A549 (cell line): ENCODE results near the gene TMX4. TPM values are rescaled to one million over a fixed set of nuclear protein-coding genes. Genes with fewer than 3 reads are reported as not detected.
"Not testable (repeated sequence)": the region's sequence is repeated elsewhere in the genome, so short reads cannot be mapped to it uniquely, and the experiment has no call there.

Experiments used
- ATAC-seq, 2 experiments: fragments of 200-7000 bp in 1 of 2; fragments of >200 bp in 1 of 2; cut with Nextera tagmentation in 1 of 2; cut with Tn5 transposase in 1 of 2; 3 replicates each; pipeline versions ENCODE4 v1.8.0 to v1.9.1; 2018 to 2020; ENCODE audit warnings: mild to moderate bottlenecking in 1 of 2, moderate library complexity in 1 of 2
- CTCF ChIA-PET: fragments of 300-600 bp; sonication (Branson Sonifier 250); formaldehyde crosslinking; extraction: SDS; loops from one replicate; lab custom pipeline; 2021; ENCODE audit warnings: antibody characterized with exemption, inconsistent platforms; lab: Yijun Ruan, JAX
- POLR2A ChIA-PET: fragments of 350-600 bp; formaldehyde crosslinking; extraction: SDS; loops from one replicate; lab custom pipeline; 2021; ENCODE audit warnings: antibody characterized with exemption, inconsistent platforms; lab: Yijun Ruan, JAX
- DNase-seq, 2 experiments: peaks; one replicate each; pipeline versions ENCODE4 v3.0.0 to v3.0.0-alpha.2; 2011 to 2016; ENCODE audit warnings: low read depth in 1 of 2, low spot score in 1 of 2
- FAIRE-seq: peaks from 2 replicates; lab custom pipeline; 2011; peaks lifted over from hg19 to GRCh38; lab: Jason Lieb, UNC
- H3K27ac ChIP-seq, 2 experiments: fragments of >200 bp; sonication (Bioruptor Twin); formaldehyde crosslinking; 3 replicates each; pipeline ENCODE4 v1.5.1; 2016 to 2017
- H3K4me1 ChIP-seq: fragments of >200 bp; sonication (Bioruptor Twin); formaldehyde crosslinking; 3 replicates; pipeline ENCODE4 v1.6.1; 2016
- H3K4me2 ChIP-seq: fragments of >200 bp; sonication (Bioruptor Twin); formaldehyde crosslinking; 3 replicates; pipeline ENCODE4 v1.6.1; 2016
- H3K4me3 ChIP-seq: fragments of >200 bp; sonication (Bioruptor Twin); formaldehyde crosslinking; 3 replicates; pipeline ENCODE4 v1.5.1; 2016
- H3K9me3 ChIP-seq: fragments of >200 bp; sonication (Bioruptor Twin); formaldehyde crosslinking; 3 replicates; pipeline ENCODE4 v1.6.1; 2016
- BHLHE40 ChIP-seq: IDR thresholded peaks from 2 replicates; pipeline ENCODE4 v1.6.1; 2012; ENCODE audit warnings: low read depth, low read length, inconsistent platforms
- CBX2 ChIP-seq: fragments of 200-600 bp; sonication (generic); IDR thresholded peaks from 2 replicates; pipeline ENCODE4 v1.6.1; 2016; ENCODE audit warnings: low read depth, mild to moderate bottlenecking, borderline replicate concordance
- CEBPB ChIP-seq, 2 experiments: fragments of >200 bp in 1 of 2; sonication (Bioruptor Twin) in 1 of 2; formaldehyde crosslinking in 1 of 2; IDR thresholded peaks; 2 replicates each; pipeline ENCODE4 v1.6.1; 2012 to 2016
- CHD4 ChIP-seq: fragments of 200-600 bp; sonication (generic); IDR thresholded peaks from 2 replicates; pipeline ENCODE4 v1.6.1; 2016; ENCODE audit warnings: antibody characterized with exemption, mild to moderate bottlenecking, borderline replicate concordance
- ESRRA ChIP-seq: fragments of 150-350 bp; IDR thresholded peaks from 2 replicates; pipeline ENCODE4 v1.6.1; 2014; ENCODE audit warnings: mild to moderate bottlenecking, low read length, borderline replicate concordance
- FOSL2 ChIP-seq, 2 experiments: fragments of 450-650 bp in 1 of 2; fragments of >200 bp in 1 of 2; sonication (Bioruptor Twin) in 1 of 2; formaldehyde crosslinking; IDR thresholded peaks; 2 replicates each; pipeline versions ENCODE4 v1.5.0 to v1.6.1; 2016 to 2020; ENCODE audit warnings: mild to moderate bottlenecking in 1 of 2, moderate library complexity in 1 of 2
- FOXS1 ChIP-seq: fragments of 250-450 bp; sonication (Bioruptor Pico); IDR thresholded peaks from 2 replicates; pipeline ENCODE4 v1.5.0; 2020; ENCODE audit warnings: mild to moderate bottlenecking, moderate library complexity
- HOXA7 ChIP-seq: fragments of 250-450 bp; sonication (Bioruptor Pico); IDR thresholded peaks from 2 replicates; pipeline ENCODE4 v1.5.0; 2020; ENCODE audit warnings: mild to moderate bottlenecking, moderate library complexity
- HOXB5 ChIP-seq: fragments of 250-450 bp; sonication (Bioruptor Pico); IDR thresholded peaks from 2 replicates; pipeline ENCODE4 v1.5.0; 2020; ENCODE audit warnings: mild to moderate bottlenecking, moderate library complexity
- KDM5A ChIP-seq: fragments of 200-600 bp; sonication (generic); IDR thresholded peaks from 2 replicates; pipeline ENCODE4 v1.6.1; 2016; ENCODE audit warnings: antibody characterized with exemption, mild to moderate bottlenecking
- MAX ChIP-seq: IDR thresholded peaks from 2 replicates; pipeline ENCODE4 v1.6.1; 2012
- NPAS2 ChIP-seq: fragments of 250-450 bp; sonication (Bioruptor Pico); IDR thresholded peaks from 2 replicates; pipeline ENCODE4 v1.8.0; 2022; ENCODE audit warnings: mild to moderate bottlenecking, moderate library complexity, borderline replicate concordance
- POLR2A ChIP-seq: IDR thresholded peaks from 2 replicates; pipeline ENCODE4 v1.6.1; 2012; ENCODE audit warnings: mild to moderate bottlenecking, low read length
- RNF2 ChIP-seq: fragments of 200-600 bp; sonication (generic); IDR thresholded peaks from 2 replicates; pipeline ENCODE4 v1.6.1; 2016; ENCODE audit warnings: low read depth, mild to moderate bottlenecking, antibody characterized with exemption, moderate library complexity, borderline replicate concordance
- SMC3 ChIP-seq: fragments of >200 bp; sonication (Bioruptor Twin); formaldehyde crosslinking; IDR thresholded peaks from 3 replicates; pipeline ENCODE4 v1.6.1; 2018; ENCODE audit warnings: inconsistent platforms
- ZFP36 ChIP-seq: fragments of 450-650 bp; IDR thresholded peaks from 2 replicates; pipeline ENCODE4 v1.6.1; 2014; ENCODE audit warnings: borderline replicate concordance; ENCODE audit not compliant: partially characterized antibody
- WGBS: methylation state at CpG from one replicate; pipeline ENCODE4 v1.1.6; 2017; ENCODE audit errors: missing lambda C conversion rate; 5-methylcytosine and 5-hydroxymethylcytosine counted together
- polyA plus RNA-seq, 4 experiments: library from polyadenylated mRNA; depleted of rRNA in 3 of 4; stranded (reverse); fragments of >200 nt; fragmentation: RNase III in 1 of 4; extraction: RNeasy Plus Mini Kit Qiagen cat#74134 plus additional on column Dnase treatment in 1 of 4; gene quantifications; 2 replicates in 3 of 4; 3 replicates in 1 of 4; pipeline ENCODE4 v1.2.3, GENCODE V29; 2011 to 2017
- TF ChIP-seq, protein P1 (sequence below): fragments of 200-600 bp; sonication (generic); IDR thresholded peaks from 2 replicates; pipeline ENCODE4 v1.6.1; 2016; ENCODE audit warnings: antibody characterized with exemption, mild to moderate bottlenecking, moderate library complexity
- TF ChIP-seq, protein P2 (sequence below): fragments of >200 bp; sonication (Bioruptor Twin); formaldehyde crosslinking; IDR thresholded peaks from 3 replicates; pipeline ENCODE4 v1.6.1; 2016
- TF ChIP-seq, protein P3 (sequence below): IDR thresholded peaks from 2 replicates; pipeline ENCODE4 v1.6.1; 2012

TMX4 gene
- polyA plus RNA-seq, 2 of the 4 experiments (the other 2 are of a cell fraction): 12.4 to 21.1 TPM

DNA sequence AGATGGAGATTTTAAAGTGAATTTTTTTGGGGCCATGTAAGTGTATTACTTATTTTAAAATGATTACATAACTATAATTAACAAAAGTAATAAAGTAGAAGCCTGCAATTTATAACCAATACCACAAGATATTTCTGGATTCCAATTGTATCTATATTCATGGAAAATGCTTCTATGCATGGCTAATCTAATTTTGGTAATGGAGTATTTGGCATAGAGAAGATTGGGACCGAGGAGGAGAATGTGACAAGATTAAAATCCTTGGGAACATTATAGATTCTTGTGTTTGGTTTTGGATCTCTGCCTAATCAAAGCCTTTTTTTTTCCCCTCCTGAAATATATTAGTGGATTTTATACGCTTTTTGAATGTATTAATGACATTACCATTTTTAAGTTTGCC, 12.9 kb upstream of the TMX4 start (continued):
- TF ChIP-seq MAX (no peak), RNF2 (no peak), CHD4 (no peak)
- TF ChIP-seq, all 56 proteins: peak for 0

GRCh38 chr20:8031539-8031938, 12.0 kb upstream of the TMX4 start:
- CTCF ChIA-PET: interaction anchor here (1.1 to 4.6 kb wide), 4 partner anchors 10 to 690 kb away, joined by 3 to 22 read pairs (median 11); no protein-coding TSS in a partner anchor
- FAIRE-seq, H3K4me3 ChIP-seq, DNase-seq, POLR2A ChIA-PET, ATAC-seq, H3K4me2 ChIP-seq, H3K4me1 ChIP-seq, H3K27ac ChIP-seq, H3K9me3 ChIP-seq: not testable (repeated sequence)

DNA sequence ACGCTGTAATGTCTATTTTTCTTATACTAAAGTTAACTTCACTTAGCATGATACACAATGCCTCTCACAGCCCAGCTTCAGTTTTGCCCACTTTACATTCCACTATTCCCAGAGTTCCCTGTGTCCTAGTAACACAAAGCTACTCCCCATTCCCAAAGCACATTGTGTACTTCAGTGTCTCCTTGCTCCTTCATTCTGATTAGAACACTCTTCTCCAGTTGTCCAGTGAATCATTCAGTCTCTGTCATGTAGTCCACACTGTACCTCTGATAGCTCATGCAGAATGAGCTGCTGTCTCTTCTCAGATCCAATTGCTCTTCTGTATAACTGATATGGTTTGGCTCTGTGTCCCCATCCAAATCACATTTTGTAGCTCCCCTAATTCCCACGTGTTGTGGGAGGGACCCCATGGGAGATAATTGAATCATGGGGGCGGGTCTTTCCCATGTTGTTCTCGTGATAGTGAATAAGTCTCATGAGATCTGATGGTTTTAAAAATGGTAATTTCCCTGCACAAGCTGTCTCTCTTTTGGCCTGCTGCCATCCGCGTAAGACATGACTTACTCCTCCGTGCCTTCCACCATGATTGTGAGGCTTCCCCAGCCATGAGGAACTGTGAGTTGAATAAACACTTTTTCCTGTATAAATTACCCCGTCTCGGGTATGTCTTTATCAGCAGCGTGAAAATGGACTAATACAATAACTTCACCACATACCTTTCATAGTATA, 2.1 kb upstream of the TMX4 start:
- ATAC-seq (no peak), DNase-seq (no peak), FAIRE-seq (no peak)
- WGBS: 42% methylated on average over 10 of the region's 10 CpGs
- POLR2A ChIA-PET: no interaction called here
- no peak for TF ChIP-seq ZFP36
- no peak for TF ChIP-seq HOXB5 (CRISPR knock-in tag)
- TF ChIP-seq, protein P1, sequence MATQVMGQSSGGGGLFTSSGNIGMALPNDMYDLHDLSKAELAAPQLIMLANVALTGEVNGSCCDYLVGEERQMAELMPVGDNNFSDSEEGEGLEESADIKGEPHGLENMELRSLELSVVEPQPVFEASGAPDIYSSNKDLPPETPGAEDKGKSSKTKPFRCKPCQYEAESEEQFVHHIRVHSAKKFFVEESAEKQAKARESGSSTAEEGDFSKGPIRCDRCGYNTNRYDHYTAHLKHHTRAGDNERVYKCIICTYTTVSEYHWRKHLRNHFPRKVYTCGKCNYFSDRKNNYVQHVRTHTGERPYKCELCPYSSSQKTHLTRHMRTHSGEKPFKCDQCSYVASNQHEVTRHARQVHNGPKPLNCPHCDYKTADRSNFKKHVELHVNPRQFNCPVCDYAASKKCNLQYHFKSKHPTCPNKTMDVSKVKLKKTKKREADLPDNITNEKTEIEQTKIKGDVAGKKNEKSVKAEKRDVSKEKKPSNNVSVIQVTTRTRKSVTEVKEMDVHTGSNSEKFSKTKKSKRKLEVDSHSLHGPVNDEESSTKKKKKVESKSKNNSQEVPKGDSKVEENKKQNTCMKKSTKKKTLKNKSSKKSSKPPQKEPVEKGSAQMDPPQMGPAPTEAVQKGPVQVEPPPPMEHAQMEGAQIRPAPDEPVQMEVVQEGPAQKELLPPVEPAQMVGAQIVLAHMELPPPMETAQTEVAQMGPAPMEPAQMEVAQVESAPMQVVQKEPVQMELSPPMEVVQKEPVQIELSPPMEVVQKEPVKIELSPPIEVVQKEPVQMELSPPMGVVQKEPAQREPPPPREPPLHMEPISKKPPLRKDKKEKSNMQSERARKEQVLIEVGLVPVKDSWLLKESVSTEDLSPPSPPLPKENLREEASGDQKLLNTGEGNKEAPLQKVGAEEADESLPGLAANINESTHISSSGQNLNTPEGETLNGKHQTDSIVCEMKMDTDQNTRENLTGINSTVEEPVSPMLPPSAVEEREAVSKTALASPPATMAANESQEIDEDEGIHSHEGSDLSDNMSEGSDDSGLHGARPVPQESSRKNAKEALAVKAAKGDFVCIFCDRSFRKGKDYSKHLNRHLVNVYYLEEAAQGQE: no peak
- TF ChIP-seq RNF2: no peak
- no peak for TF ChIP-seq CEBPB (IDR thresholded peaks at IDR 0.05)
- TF ChIP-seq FOSL2 (IDR thresholded peaks at IDR 0.05): no peak
- TF ChIP-seq FOSL2 (CRISPR knock-in tag; IDR thresholded peaks at IDR 0.05): no peak
- TF ChIP-seq NPAS2 (CRISPR knock-in tag): no peak
- Histone ChIP-seq H3K4me2 (no peak overlapping the region), H3K27ac (no peak overlapping the region), H3K9me3 (no peaks in the 10 kb centered on the region), H3K4me1 (peaks cover 9% of the 10 kb centered on the region), H3K4me3 (no peak overlapping the region)
- CTCF ChIA-PET: interaction anchor here (0.8 to 2.4 kb wide), 6 partner anchors 19 to 700 kb away, joined by 3 to 13 read pairs (median 4); no protein-coding TSS in a partner anchor

- Histone ChIP-seq H3K27ac (no peak overlapping the region), H3K9me3 (no peaks in the 10 kb centered on the region), H3K4me2 (peak overlapping the region; percentile 77), H3K4me1 (peaks cover 9% of the 10 kb centered on the region), H3K4me3 (peak overlapping the region; percentile 67; the same call in 2 of the 3 replicates)
- CTCF ChIA-PET: interaction anchor here (0.8 to 1.4 kb wide), 4 partner anchors 18 to 84 kb away, joined by 3 to 5 read pairs (median 4); no protein-coding TSS in a partner anchor
- DNase-seq: no peak
- no peak for TF ChIP-seq SMC3
- no peak for TF ChIP-seq CBX2
- TF ChIP-seq, protein P2, sequence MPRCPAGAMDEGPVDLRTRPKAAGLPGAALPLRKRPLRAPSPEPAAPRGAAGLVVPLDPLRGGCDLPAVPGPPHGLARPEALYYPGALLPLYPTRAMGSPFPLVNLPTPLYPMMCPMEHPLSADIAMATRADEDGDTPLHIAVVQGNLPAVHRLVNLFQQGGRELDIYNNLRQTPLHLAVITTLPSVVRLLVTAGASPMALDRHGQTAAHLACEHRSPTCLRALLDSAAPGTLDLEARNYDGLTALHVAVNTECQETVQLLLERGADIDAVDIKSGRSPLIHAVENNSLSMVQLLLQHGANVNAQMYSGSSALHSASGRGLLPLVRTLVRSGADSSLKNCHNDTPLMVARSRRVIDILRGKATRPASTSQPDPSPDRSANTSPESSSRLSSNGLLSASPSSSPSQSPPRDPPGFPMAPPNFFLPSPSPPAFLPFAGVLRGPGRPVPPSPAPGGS: no peak
- TF ChIP-seq HOXA7: no peak
- TF ChIP-seq ESRRA: no peak
- TF ChIP-seq FOXS1 (CRISPR knock-in tag): no peak
- TF ChIP-seq POLR2A: no peak
- TF ChIP-seq, protein P3, sequence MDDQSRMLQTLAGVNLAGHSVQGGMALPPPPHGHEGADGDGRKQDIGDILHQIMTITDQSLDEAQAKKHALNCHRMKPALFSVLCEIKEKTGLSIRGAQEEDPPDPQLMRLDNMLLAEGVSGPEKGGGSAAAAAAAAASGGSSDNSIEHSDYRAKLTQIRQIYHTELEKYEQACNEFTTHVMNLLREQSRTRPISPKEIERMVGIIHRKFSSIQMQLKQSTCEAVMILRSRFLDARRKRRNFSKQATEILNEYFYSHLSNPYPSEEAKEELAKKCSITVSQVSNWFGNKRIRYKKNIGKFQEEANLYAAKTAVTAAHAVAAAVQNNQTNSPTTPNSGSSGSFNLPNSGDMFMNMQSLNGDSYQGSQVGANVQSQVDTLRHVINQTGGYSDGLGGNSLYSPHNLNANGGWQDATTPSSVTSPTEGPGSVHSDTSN: no peak
- no peak for TF ChIP-seq FOSL2 (IDR thresholded peaks at IDR 0.05)
- no peak for TF ChIP-seq FOSL2 (CRISPR knock-in tag; IDR thresholded peaks at IDR 0.05)
- no peak for TF ChIP-seq KDM5A
- TF ChIP-seq BHLHE40: no peak
- POLR2A ChIA-PET: interaction anchor here (0.8 to 1.4 kb wide), 4 partner anchors 10 to 40 kb away, joined by 4 to 6 read pairs (median 4); no protein-coding TSS in a partner anchor
- FAIRE-seq: peak; percentile 81
- ATAC-seq: no peak
- 53% methylated on average over 3 of the region's 3 CpGs for WGBS
Measured at GRCh38 chr20:8020314-8021079, 936 bp upstream of the TMX4 start.
